Esophagus squamous epithelium (tissue), 4 donors: ENCODE data around the gene DCLK3.

Source experiments
- POLR2A ChIP-seq, 4 donors: fragments of 450-650 bp; IDR thresholded peaks; one replicate each; pipeline ENCODE4 v1.6.1; 2017; ENCODE audit warnings: antibody characterized with exemption in 4 of 4, mild to moderate bottlenecking in 4 of 4, moderate library complexity in 3 of 4
- TF ChIP-seq, protein P1 (sequence below), 6 experiments: fragments of 450-650 bp in 4 of 6; fragments of 200-600 bp in 2 of 6; sonication (generic) in 2 of 6; IDR thresholded peaks; one replicate each; pipeline ENCODE4 v1.5.1; 2016 to 2019; ENCODE audit warnings: antibody characterized with exemption in 6 of 6, mild to moderate bottlenecking in 4 of 6, moderate library complexity in 4 of 6

DNA sequence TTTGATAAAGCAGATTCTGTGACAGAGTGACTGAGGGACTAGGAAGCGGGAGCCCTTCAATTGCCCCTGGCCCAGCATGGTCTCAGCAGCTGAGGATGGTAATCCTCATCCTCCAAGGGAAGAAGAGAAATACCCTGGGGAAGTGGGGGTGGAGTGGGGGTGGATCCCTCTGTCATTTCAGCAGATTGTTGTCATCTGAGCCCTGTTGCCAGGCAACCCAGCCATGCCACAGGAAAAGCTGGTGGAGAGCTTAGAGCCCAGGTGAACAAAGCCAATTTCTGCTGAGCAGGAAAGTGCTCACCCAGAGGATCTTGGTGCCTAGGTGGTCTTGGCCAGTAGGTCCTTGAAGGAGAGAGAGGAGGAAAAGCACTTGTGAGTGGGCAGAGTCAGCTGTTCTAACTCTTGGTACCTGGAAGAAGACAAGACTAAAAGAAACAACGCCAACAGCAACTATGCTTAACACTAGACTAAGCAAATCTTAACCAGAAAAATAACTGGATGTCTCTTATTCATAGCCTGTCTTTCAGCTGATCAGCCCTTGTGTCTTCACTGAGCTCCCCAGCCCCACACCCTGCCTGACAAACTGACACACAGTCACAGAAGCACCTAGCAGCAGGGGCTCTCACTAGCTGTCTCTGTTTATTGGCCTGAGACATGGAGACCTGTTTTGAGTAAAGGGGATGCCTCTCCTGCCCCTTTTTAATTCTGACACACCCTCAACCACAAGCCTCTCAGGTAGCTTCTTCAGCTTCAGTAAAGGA, 40.1 kb upstream of the DCLK3 start:
- TF ChIP-seq, protein P1, sequence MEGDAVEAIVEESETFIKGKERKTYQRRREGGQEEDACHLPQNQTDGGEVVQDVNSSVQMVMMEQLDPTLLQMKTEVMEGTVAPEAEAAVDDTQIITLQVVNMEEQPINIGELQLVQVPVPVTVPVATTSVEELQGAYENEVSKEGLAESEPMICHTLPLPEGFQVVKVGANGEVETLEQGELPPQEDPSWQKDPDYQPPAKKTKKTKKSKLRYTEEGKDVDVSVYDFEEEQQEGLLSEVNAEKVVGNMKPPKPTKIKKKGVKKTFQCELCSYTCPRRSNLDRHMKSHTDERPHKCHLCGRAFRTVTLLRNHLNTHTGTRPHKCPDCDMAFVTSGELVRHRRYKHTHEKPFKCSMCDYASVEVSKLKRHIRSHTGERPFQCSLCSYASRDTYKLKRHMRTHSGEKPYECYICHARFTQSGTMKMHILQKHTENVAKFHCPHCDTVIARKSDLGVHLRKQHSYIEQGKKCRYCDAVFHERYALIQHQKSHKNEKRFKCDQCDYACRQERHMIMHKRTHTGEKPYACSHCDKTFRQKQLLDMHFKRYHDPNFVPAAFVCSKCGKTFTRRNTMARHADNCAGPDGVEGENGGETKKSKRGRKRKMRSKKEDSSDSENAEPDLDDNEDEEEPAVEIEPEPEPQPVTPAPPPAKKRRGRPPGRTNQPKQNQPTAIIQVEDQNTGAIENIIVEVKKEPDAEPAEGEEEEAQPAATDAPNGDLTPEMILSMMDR (IDR thresholded peaks at IDR 0.05) = no peak
- TF ChIP-seq POLR2A (IDR thresholded peaks at IDR 0.05) = no peak
